ENCODE data around the gene YTHDF1.

The YTHDF1 gene

GRCh38 chr20:63242736-63243135 lies 26.8 kb upstream of the YTHDF1 start:
- H3K36me3 ChIP-seq (replicated peaks; ENCODE audit: low read depth, low read length), result no peaks in the 10 kb centered on the region
- H3K27me3 ChIP-seq (ENCODE audit: low read depth, low read length), result no peaks in the 10 kb centered on the region
- H3K9me3 ChIP-seq (ENCODE audit: insufficient read depth, low read length), result no peaks in the 10 kb centered on the region
- no peak overlapping the region for H2AFZ ChIP-seq (ENCODE audit: low read depth, low read length)
- H3K4me2 ChIP-seq (ENCODE audit: low read length), result no peak overlapping the region
- H3K4me3 ChIP-seq (ENCODE audit: low read length), result no peak overlapping the region
- TF ChIP-seq EZH2phosphoT487 (IDR thresholded peaks at IDR 0.05; ENCODE audit: low read depth), result no peak
- no peak for TF ChIP-seq CTCF (IDR thresholded peaks at IDR 0.05; ENCODE audit: low read depth, low read length)
- no peaks in the 10 kb centered on the region for H3K79me2 ChIP-seq (ENCODE audit: low read length)
- H4K20me1 ChIP-seq (ENCODE audit: insufficient read depth, low read length), result no peaks in the 10 kb centered on the region
- no peak overlapping the region for H3K9ac ChIP-seq (ENCODE audit: low read length)
- H3K27ac ChIP-seq (ENCODE audit: low read length), result no peak overlapping the region
- H3K4me1 ChIP-seq (ENCODE audit: low read length), result no peaks in the 10 kb centered on the region

GRCh38 chr20:63241272-63241671 lies 25.3 kb upstream of the YTHDF1 start:
- no peaks in the 10 kb centered on the region for H3K36me3 ChIP-seq (replicated peaks; ENCODE audit: low read depth, low read length)
- H3K4me3 ChIP-seq (ENCODE audit: low read length), result no peak overlapping the region
- H3K79me2 ChIP-seq (ENCODE audit: low read length), result no peaks in the 10 kb centered on the region
- H4K20me1 ChIP-seq (ENCODE audit: insufficient read depth, low read length), result no peaks in the 10 kb centered on the region
- H3K4me2 ChIP-seq (ENCODE audit: low read length), result no peak overlapping the region
- H2AFZ ChIP-seq (ENCODE audit: low read depth, low read length), result no peak overlapping the region
- TF ChIP-seq EZH2phosphoT487 (IDR thresholded peaks at IDR 0.05; ENCODE audit: low read depth) (no peak), CTCF (IDR thresholded peaks at IDR 0.05; ENCODE audit: low read depth, low read length) (no peak)
- no peaks in the 10 kb centered on the region for H3K4me1 ChIP-seq (ENCODE audit: low read length)
- H3K9ac ChIP-seq (ENCODE audit: low read length), result no peak overlapping the region
- no peaks in the 10 kb centered on the region for H3K27me3 ChIP-seq (ENCODE audit: low read depth, low read length)
- no peaks in the 10 kb centered on the region for H3K9me3 ChIP-seq (ENCODE audit: insufficient read depth, low read length)
- no peak overlapping the region for H3K27ac ChIP-seq (ENCODE audit: low read length)

GRCh38 chr20:63240004-63240403 lies 24.1 kb upstream of the YTHDF1 start:
- Histone ChIP-seq H3K27me3 (ENCODE audit: low read depth, low read length) (no peaks in the 10 kb centered on the region), H3K4me1 (ENCODE audit: low read length) (peaks cover 3% of the 10 kb centered on the region; the same call in 1 of the 2 replicates), H3K79me2 (ENCODE audit: low read length) (no peaks in the 10 kb centered on the region), H2AFZ (ENCODE audit: low read depth, low read length) (no peak overlapping the region), H3K36me3 (replicated peaks; ENCODE audit: low read depth, low read length) (no peaks in the 10 kb centered on the region), H4K20me1 (ENCODE audit: insufficient read depth, low read length) (no peaks in the 10 kb centered on the region), H3K9ac (ENCODE audit: low read length) (no peak overlapping the region), H3K4me2 (ENCODE audit: low read length) (no peak overlapping the region), H3K9me3 (ENCODE audit: insufficient read depth, low read length) (no peaks in the 10 kb centered on the region), H3K27ac (ENCODE audit: low read length) (no peak overlapping the region), H3K4me3 (ENCODE audit: low read length) (no peak overlapping the region)
- no peak for TF ChIP-seq EZH2phosphoT487 (IDR thresholded peaks at IDR 0.05; ENCODE audit: low read depth)
- no peak for TF ChIP-seq CTCF (IDR thresholded peaks at IDR 0.05; ENCODE audit: low read depth, low read length)

GRCh38 chr20:63239431-63239830 lies 23.5 kb upstream of the YTHDF1 start:
- no peak overlapping the region for H3K27ac ChIP-seq (ENCODE audit: low read length)
- H3K4me1 ChIP-seq (ENCODE audit: low read length), result peaks cover 3% of the 10 kb centered on the region; the same call in 1 of the 2 replicates
- no peaks in the 10 kb centered on the region for H4K20me1 ChIP-seq (ENCODE audit: insufficient read depth, low read length)
- no peak for TF ChIP-seq EZH2phosphoT487 (IDR thresholded peaks at IDR 0.05; ENCODE audit: low read depth)
- no peaks in the 10 kb centered on the region for H3K36me3 ChIP-seq (replicated peaks; ENCODE audit: low read depth, low read length)
- no peak overlapping the region for H3K4me3 ChIP-seq (ENCODE audit: low read length)
- no peak overlapping the region for H2AFZ ChIP-seq (ENCODE audit: low read depth, low read length)
- H3K4me2 ChIP-seq (ENCODE audit: low read length), result no peak overlapping the region
- no peaks in the 10 kb centered on the region for H3K27me3 ChIP-seq (ENCODE audit: low read depth, low read length)
- H3K9ac ChIP-seq (ENCODE audit: low read length), result no peak overlapping the region
- no peaks in the 10 kb centered on the region for H3K79me2 ChIP-seq (ENCODE audit: low read length)
- no peaks in the 10 kb centered on the region for H3K9me3 ChIP-seq (ENCODE audit: insufficient read depth, low read length)

Measured in OCI-LY3 (cell line).